K562 (cell line): ENCODE results near the gene EFCAB5. TPM values are rescaled to one million over a fixed set of nuclear protein-coding genes. Genes with fewer than 3 reads are reported as not detected.

ENCODE experiments used
- ATAC-seq: fragments of 200-7000 bp; cut with Tn5 transposase; 3 replicates; pipeline ENCODE4 v1.9.1; 2020; ENCODE audit warnings: moderate library complexity
- BruUV-seq: library from RNA; stranded (reverse); fragments of 400-500 nt; replicated peaks from 2 replicates; lab custom pipeline; 2021; lab: Mats Ljungman, UMichigan
- CTCF ChIA-PET: fragments of 300-600 bp; formaldehyde crosslinking; extraction: SDS; loops from one replicate; lab custom pipeline; 2021; ENCODE audit warnings: low intra/inter-chr PET ratio; lab: Yijun Ruan, JAX
- POLR2A ChIA-PET: fragments of 300-600, 350-650 bp; sonication (Branson Sonifier 250); formaldehyde crosslinking; extraction: SDS; loops from one replicate; lab custom pipeline; 2021; ENCODE audit warnings: antibody characterized with exemption, inconsistent platforms; lab: Yijun Ruan, JAX
- DNase-seq, 4 experiments: peaks; one replicate each; pipeline versions ENCODE4 v3.0.0 to v3.0.0-alpha.2; 2011 to 2018; ENCODE audit warnings: low spot score in 3 of 4, mixed read lengths in 3 of 4; ENCODE audit errors: extremely low read depth in 1 of 4
- FAIRE-seq: peaks from 2 replicates; lab custom pipeline; 2011; peaks lifted over from hg19 to GRCh38; lab: Jason Lieb, UNC
- H2AFZ ChIP-seq: 2 replicates; pipeline ENCODE4 v1.6.0; 2011; ENCODE audit warnings: low read depth, low read length, control low read depth, inconsistent platforms
- H3K27ac ChIP-seq: fragments of 200-600 bp; 3 replicates; pipeline ENCODE4 v1.8.0; 2011; ENCODE audit warnings: low read depth, mild to moderate bottlenecking, control low read depth, inconsistent platforms, low read length, moderate library complexity, mixed read lengths; ENCODE audit errors: extremely low read depth
- H3K27me3 ChIP-seq, 2 experiments: fragments of 300-600 bp in 1 of 2; 2 replicates in 1 of 2; 3 replicates in 1 of 2; pipeline versions ENCODE4 v1.6.0 to v1.8.0; 2011; ENCODE audit warnings: inconsistent platforms in 2 of 2, low read length in 2 of 2, mild to moderate bottlenecking in 1 of 2, mixed read lengths in 1 of 2, moderate library complexity in 1 of 2; ENCODE audit not compliant: control insufficient read depth in 2 of 2, insufficient read depth in 2 of 2
- H3K36me3 ChIP-seq: fragments of 300-600 bp; 3 replicates; pipeline ENCODE4 v1.8.0; 2011; ENCODE audit warnings: mild to moderate bottlenecking, low read length, inconsistent platforms; ENCODE audit not compliant: control insufficient read depth, insufficient read depth
- H3K4me1 ChIP-seq, 2 experiments: fragments of 200-600 bp in 1 of 2; replicated peaks in 1 of 2; 2 replicates in 1 of 2; 3 replicates in 1 of 2; pipeline versions ENCODE4 v1.5.1 to v1.8.0; 2011; ENCODE audit warnings: inconsistent platforms in 2 of 2, low read length in 2 of 2, mild to moderate bottlenecking in 1 of 2, mixed read lengths in 1 of 2, moderate library complexity in 1 of 2; ENCODE audit not compliant: control insufficient read depth in 2 of 2, insufficient read depth in 2 of 2
- H3K4me2 ChIP-seq: 2 replicates; pipeline ENCODE4 v1.6.1; 2011; ENCODE audit warnings: low read length, control low read depth, inconsistent platforms, mixed read lengths; ENCODE audit not compliant: insufficient read depth
- H3K4me3 ChIP-seq: fragments of 200-600 bp; sonication (generic), shearing (Covaris generic); 2 replicates; pipeline ENCODE4 v1.5.1; 2016; ENCODE audit warnings: control low read depth, inconsistent platforms
- H3K79me2 ChIP-seq: fragments of 200-600 bp; 3 replicates; pipeline ENCODE4 v1.8.0; 2011; ENCODE audit warnings: low read length, inconsistent platforms; ENCODE audit not compliant: control insufficient read depth, insufficient read depth
- H3K9ac ChIP-seq, 2 experiments: 2 replicates each; pipeline versions ENCODE4 v1.6.0 to v1.6.1; 2011; ENCODE audit warnings: low read depth in 2 of 2, low read length in 2 of 2, control low read depth in 1 of 2, inconsistent platforms in 1 of 2, mild to moderate bottlenecking in 1 of 2, mixed read lengths in 1 of 2; ENCODE audit not compliant: insufficient read depth in 1 of 2
- H3K9me1 ChIP-seq: one replicate; pipeline ENCODE4 v1.6.0; 2011; ENCODE audit warnings: inconsistent platforms, mild to moderate bottlenecking, low read length, moderate library complexity; ENCODE audit not compliant: control insufficient read depth, insufficient read depth
- H3K9me3 ChIP-seq: replicated peaks from 2 replicates; pipeline ENCODE4 v1.5.1; 2011; ENCODE audit warnings: low read depth, low read length, inconsistent platforms; ENCODE audit not compliant: control insufficient read depth, insufficient read depth
- H4K20me1 ChIP-seq: replicated peaks from 2 replicates; pipeline ENCODE4 v1.6.1; 2011; ENCODE audit warnings: low read length, inconsistent platforms, mixed read lengths; ENCODE audit not compliant: control insufficient read depth, insufficient read depth
- BRF1 ChIP-seq: IDR thresholded peaks from 3 replicates; pipeline ENCODE4 v1.6.1; 2011; ENCODE audit warnings: borderline replicate concordance, mild to moderate bottlenecking; ENCODE audit not compliant: insufficient read length; ENCODE audit errors: extremely low read depth
- CCAR2 ChIP-seq: fragments of 200-400 bp; formaldehyde crosslinking; IDR thresholded peaks from 2 replicates; pipeline ENCODE4 v1.6.1; 2017; ENCODE audit warnings: mild to moderate bottlenecking, low read depth, low read length
- CREB3L1 ChIP-seq: fragments of 450-650 bp; IDR thresholded peaks from 2 replicates; pipeline ENCODE4 v1.6.1; 2014; ENCODE audit warnings: low read depth, mild to moderate bottlenecking, moderate library complexity, borderline replicate concordance
- FOXK1 ChIP-seq: sonication (generic); formaldehyde crosslinking; IDR thresholded peaks from 2 replicates; pipeline ENCODE4 v1.8.0; 2022; ENCODE audit warnings: missing genetic modification reagents, mild to moderate bottlenecking, borderline replicate concordance
- IRF1 ChIP-seq: sonication (generic); formaldehyde crosslinking; IDR thresholded peaks from 2 replicates; pipeline ENCODE4 v1.8.0; 2022; ENCODE audit warnings: missing genetic modification reagents, mild to moderate bottlenecking, borderline replicate concordance
- MAFF ChIP-seq: IDR thresholded peaks from 2 replicates; pipeline ENCODE4 v1.6.1; 2012; ENCODE audit warnings: low read length, improper control_type of control experiment
- NCOA6 ChIP-seq: fragments of 450-650 bp; IDR thresholded peaks from 2 replicates; pipeline ENCODE4 v1.6.1; 2017; ENCODE audit warnings: mild to moderate bottlenecking
- NR4A1 ChIP-seq, 2 experiments: fragments of 250-450 bp in 1 of 2; fragments of 450-650 bp in 1 of 2; sonication (Bioruptor Pico) in 1 of 2; IDR thresholded peaks; 2 replicates each; pipeline versions ENCODE4 v1.4.0 to v1.6.1; 2016 to 2020; ENCODE audit warnings: mild to moderate bottlenecking in 2 of 2, missing compliant biosample characterization in 1 of 2, missing genetic modification characterization in 1 of 2, moderate library complexity in 1 of 2
- PHB ChIP-seq: fragments of 250-450 bp; sonication (Bioruptor Pico); IDR thresholded peaks from 2 replicates; pipeline ENCODE4 v1.5.0; 2021
- PTBP1 ChIP-seq: fragments of 200-400 bp; formaldehyde crosslinking; IDR thresholded peaks from 2 replicates; pipeline ENCODE4 v1.6.1; 2017; ENCODE audit warnings: low read depth, low read length
- RHOXF2B ChIP-seq: fragments of 250-450 bp; sonication (Bioruptor Pico); conservative IDR thresholded peaks from 2 replicates; pipeline ENCODE4 v1.5.1; 2021
- SRSF7 ChIP-seq: fragments of 200-400 bp; formaldehyde crosslinking; optimal IDR thresholded peaks from 2 replicates; pipeline ENCODE3; 2017; ENCODE audit warnings: mild to moderate bottlenecking, low read depth, low read length
- TAL1 ChIP-seq: fragments of 450-650 bp; IDR thresholded peaks from 2 replicates; pipeline ENCODE4 v1.6.1; 2016; ENCODE audit warnings: mild to moderate bottlenecking
- THRB ChIP-seq: fragments of 450-650 bp; formaldehyde crosslinking; conservative IDR thresholded peaks from 2 replicates; pipeline ENCODE4 v1.4.0; 2022; ENCODE audit warnings: mild to moderate bottlenecking, missing genetic modification characterization
- XRCC3 ChIP-seq: fragments of 450-650 bp; IDR thresholded peaks from 2 replicates; pipeline ENCODE4 v1.6.1; 2017; ENCODE audit warnings: mild to moderate bottlenecking, moderate library complexity
- ZNF561 ChIP-seq: fragments of 450-650 bp; formaldehyde crosslinking; conservative IDR thresholded peaks from 2 replicates; pipeline ENCODE4 v1.4.0; 2020; ENCODE audit warnings: mild to moderate bottlenecking, moderate library complexity
- WGBS: fragments of 100-300 bp; shearing (Covaris generic); methylation state at CpG from one replicate; pipeline ENCODE4 v1.1.6; 2016; ENCODE audit warnings: low coverage, mixed read lengths; ENCODE audit not compliant: insufficient coverage; ENCODE audit errors: missing lambda C conversion rate; 5-methylcytosine and 5-hydroxymethylcytosine counted together
- in situ Hi-C: fragments of 300-500 bp; cut with MboI; formaldehyde crosslinking; loops from 4 replicates; pipeline ENCODE4 v1.15.0; 2018; ENCODE audit warnings: inconsistent platforms, mixed read lengths
- intact Hi-C: fragments of 100-400 bp; cut with micrococcal nuclease; formaldehyde crosslinking; loops from 2 replicates; pipeline ENCODE4 v1.14.2; 2022
- polyA plus RNA-seq, 8 experiments: library from polyadenylated mRNA; depleted of rRNA in 4 of 8; stranded (reverse) in 5 of 8; unstranded in 3 of 8; fragments of >200 nt; fragmentation: Nextera tagmentation in 2 of 8; fragmentation: Illumina TruSeq in 1 of 8; extraction: Ambion mirVana in 2 of 8; extraction: Trizol in 1 of 8; gene quantifications; 2 replicates each; pipeline versions ENCODE4 v1.2.1 to v1.2.3, GENCODE V29; 2011 to 2014; ENCODE audit warnings: inconsistent platforms in 1 of 8, missing spikeins in 1 of 8
- total RNA-seq, 7 experiments: library from RNA; depleted of rRNA in 6 of 7; stranded (reverse); fragments of >200 nt in 6 of 7; fragmentation: Illumina TruSeq in 2 of 7; extraction: Trizol in 2 of 7; gene quantifications; 2 replicates each; pipeline versions ENCODE4 v1.2.1 to v1.2.3, GENCODE V29; 2011 to 2021; ENCODE audit warnings: low replicate concordance in 1 of 7

The EFCAB5 gene
- total and polyA plus RNA-seq, 9 of the 15 experiments (the other 6 are each of a cell fraction or from before 2014, with no cell fraction given), result 0.06 to 0.11 TPM; not detected in 7

- no peak for TF ChIP-seq BRF1
These were observed 100.1 kb downstream of the EFCAB5 start (continued) for GRCh38 chr17:30041551-30041950.

GRCh38 chr17:30062372-30062771, 120.9 kb downstream of the EFCAB5 start:
- intact Hi-C loops (no loop called here), in situ Hi-C loops (no loop called here)
- ATAC-seq (no peak), FAIRE-seq (no peak), DNase-seq (no peak)
- Histone ChIP-seq H3K9me3 (peaks cover 7% of the 10 kb centered on the region; the same call in 1 of the 2 replicates), H3K4me2 (no peak overlapping the region), H4K20me1 (no peaks in the 10 kb centered on the region), H2AFZ (no peak overlapping the region), H3K79me2 (no peaks in the 10 kb centered on the region), H3K36me3 (no peaks in the 10 kb centered on the region), H3K27me3 (peaks cover 0 to 18% of the 10 kb centered on the region in 2 experiments; a peak in 3 of 5 replicates), H3K9me1 (no peaks in the 10 kb centered on the region), H3K9ac (no peak overlapping the region), H3K4me3 (no peak overlapping the region), H3K4me1 (no peaks in the 10 kb centered on the region), H3K27ac (no peak overlapping the region)
- WGBS, result 2% methylated on average over 4 of the region's 4 CpGs
- CTCF ChIA-PET, result no interaction called here
- TF ChIP-seq IRF1 (CRISPR knock-in tag) (no peak), RHOXF2B (CRISPR knock-in tag) (no peak), XRCC3 (no peak), PTBP1 (no peak), NCOA6 (no peak), MAFF (no peak), CREB3L1 (no peak), FOXK1 (CRISPR knock-in tag) (no peak), NR4A1 (CRISPR knock-in tag; IDR thresholded peaks at IDR 0.05) (no peak), NR4A1 (tag; IDR thresholded peaks at IDR 0.05) (no peak), PHB (no peak), TAL1 (no peak), SRSF7 (no peak), ZNF561 (CRISPR knock-in tag) (no peak), CCAR2 (no peak), THRB (CRISPR knock-in tag) (no peak)
- BruUV-seq, result no TSS peak
- POLR2A ChIA-PET, result interaction anchor here (0.8 kb wide), 2 partner anchors 12 to 36 kb away, joined by 3 read pairs; no protein-coding TSS in a partner anchor
